ENCODE results near the gene RAI1. TPM values are rescaled to one million over a fixed set of nuclear protein-coding genes. Genes with fewer than 3 reads are reported as not detected.
A peak's percentile ranks its signal among the peaks of the same experiment; 100 is the strongest.

RAI1 gene
- total RNA-seq, 1 experiment from 2014 or later: 46.8 TPM

GRCh38 chr17:17796787-17797061, 115.5 kb downstream of the RAI1 start:
- H3K9me3 ChIP-seq (ENCODE audit: low read depth, low read length, poor library complexity, severe bottlenecking): no peaks in the 10 kb centered on the region
- no peak overlapping the region for H3K4me3 ChIP-seq (ENCODE audit: low read depth, low read length, poor library complexity, severe bottlenecking)
- ChIA-PET POLR2A (ENCODE audit: low non-redundant PET) (interaction anchor here (0.5 kb wide), 1 partner anchor 40 kb away, joined by 5 read pairs; the partner anchor contains the start of gene SREBF1), CTCF (no interaction called here)
- no peak overlapping the region for H3K27ac ChIP-seq (ENCODE audit: low read depth, low read length, poor library complexity, severe bottlenecking)
- peaks cover 46% of the 10 kb centered on the region for H3K36me3 ChIP-seq (ENCODE audit: insufficient read depth, low read length, poor library complexity, severe bottlenecking)
- H3K4me1 ChIP-seq (ENCODE audit: insufficient read depth, low read length, poor library complexity, severe bottlenecking): peaks cover 18% of the 10 kb centered on the region
- intact Hi-C loops (cut with micrococcal nuclease; ENCODE audit: unreplicated experiment): no loop called here
- TF ChIP-seq, protein P1, sequence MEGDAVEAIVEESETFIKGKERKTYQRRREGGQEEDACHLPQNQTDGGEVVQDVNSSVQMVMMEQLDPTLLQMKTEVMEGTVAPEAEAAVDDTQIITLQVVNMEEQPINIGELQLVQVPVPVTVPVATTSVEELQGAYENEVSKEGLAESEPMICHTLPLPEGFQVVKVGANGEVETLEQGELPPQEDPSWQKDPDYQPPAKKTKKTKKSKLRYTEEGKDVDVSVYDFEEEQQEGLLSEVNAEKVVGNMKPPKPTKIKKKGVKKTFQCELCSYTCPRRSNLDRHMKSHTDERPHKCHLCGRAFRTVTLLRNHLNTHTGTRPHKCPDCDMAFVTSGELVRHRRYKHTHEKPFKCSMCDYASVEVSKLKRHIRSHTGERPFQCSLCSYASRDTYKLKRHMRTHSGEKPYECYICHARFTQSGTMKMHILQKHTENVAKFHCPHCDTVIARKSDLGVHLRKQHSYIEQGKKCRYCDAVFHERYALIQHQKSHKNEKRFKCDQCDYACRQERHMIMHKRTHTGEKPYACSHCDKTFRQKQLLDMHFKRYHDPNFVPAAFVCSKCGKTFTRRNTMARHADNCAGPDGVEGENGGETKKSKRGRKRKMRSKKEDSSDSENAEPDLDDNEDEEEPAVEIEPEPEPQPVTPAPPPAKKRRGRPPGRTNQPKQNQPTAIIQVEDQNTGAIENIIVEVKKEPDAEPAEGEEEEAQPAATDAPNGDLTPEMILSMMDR (conservative IDR thresholded peaks at IDR 0.05; ENCODE audit: low read depth, low read length): no peak
- no peaks in the 10 kb centered on the region for H3K27me3 ChIP-seq (replicated peaks; ENCODE audit: insufficient read depth, low read depth, low read length, poor library complexity)
- no peak for DNase-seq (ENCODE audit: low spot score)
- BruUV-seq (replicated peaks): no TSS peak

- ChIA-PET POLR2A (ENCODE audit: low non-redundant PET) (interaction anchor here (0.5 kb wide), 1 partner anchor 39 kb away, joined by 5 read pairs; the partner anchor contains the start of gene SREBF1), CTCF (no interaction called here)
- intact Hi-C loops (cut with micrococcal nuclease; ENCODE audit: unreplicated experiment): no loop called here
- H3K27me3 ChIP-seq (replicated peaks; ENCODE audit: insufficient read depth, low read depth, low read length, poor library complexity): no peaks in the 10 kb centered on the region
- H3K4me1 ChIP-seq (ENCODE audit: insufficient read depth, low read length, poor library complexity, severe bottlenecking): peaks cover 13% of the 10 kb centered on the region
- no peak overlapping the region for H3K27ac ChIP-seq (ENCODE audit: low read depth, low read length, poor library complexity, severe bottlenecking)
- no peaks in the 10 kb centered on the region for H3K9me3 ChIP-seq (ENCODE audit: low read depth, low read length, poor library complexity, severe bottlenecking)
- TSS peak; percentile 8 for BruUV-seq (replicated peaks)
- TF ChIP-seq, protein P1 (conservative IDR thresholded peaks at IDR 0.05; ENCODE audit: low read depth, low read length): no peak
- no peak for TF ChIP-seq EZH2 (IDR thresholded peaks at IDR 0.05; ENCODE audit: borderline replicate concordance, low read depth, low read length, poor library complexity, severe bottlenecking)
- H3K36me3 ChIP-seq (ENCODE audit: insufficient read depth, low read length, poor library complexity, severe bottlenecking): peaks cover 46% of the 10 kb centered on the region
- H3K4me3 ChIP-seq (ENCODE audit: low read depth, low read length, poor library complexity, severe bottlenecking): no peak overlapping the region
- no peak for DNase-seq (ENCODE audit: low spot score)
Observed at GRCh38 chr17:17797119-17797809, 116.0 kb downstream of the RAI1 start.

GRCh38 chr17:17798010-17798556, 116.8 kb downstream of the RAI1 start:
- no peak overlapping the region for H3K27ac ChIP-seq (ENCODE audit: low read depth, low read length, poor library complexity, severe bottlenecking)
- TF ChIP-seq, protein P1 (conservative IDR thresholded peaks at IDR 0.05; ENCODE audit: low read depth, low read length): no peak
- no peak for TF ChIP-seq EZH2 (IDR thresholded peaks at IDR 0.05; ENCODE audit: borderline replicate concordance, low read depth, low read length, poor library complexity, severe bottlenecking)
- intact Hi-C loops (cut with micrococcal nuclease; ENCODE audit: unreplicated experiment): no loop called here
- H3K9me3 ChIP-seq (ENCODE audit: low read depth, low read length, poor library complexity, severe bottlenecking): no peaks in the 10 kb centered on the region
- BruUV-seq (replicated peaks): no TSS peak
- H3K4me1 ChIP-seq (ENCODE audit: insufficient read depth, low read length, poor library complexity, severe bottlenecking): peaks cover 5% of the 10 kb centered on the region
- H3K27me3 ChIP-seq (replicated peaks; ENCODE audit: insufficient read depth, low read depth, low read length, poor library complexity): no peaks in the 10 kb centered on the region
- H3K4me3 ChIP-seq (ENCODE audit: low read depth, low read length, poor library complexity, severe bottlenecking): no peak overlapping the region
- peaks cover 46% of the 10 kb centered on the region for H3K36me3 ChIP-seq (ENCODE audit: insufficient read depth, low read length, poor library complexity, severe bottlenecking)
- ChIA-PET CTCF (no interaction called here), POLR2A (ENCODE audit: low non-redundant PET) (no interaction called here)
- no peak for DNase-seq (ENCODE audit: low spot score)
